GM23338 (cell line): Measurements from ENCODE around the gene H2BW1.

Source experiments
- CREB1 ChIP-seq: fragments of 250-450 bp; sonication (Bioruptor Pico); IDR thresholded peaks from 2 replicates; pipeline ENCODE4 v1.5.0; 2020; ENCODE audit warnings: low read depth, mild to moderate bottlenecking, moderate library complexity
- EZH2 ChIP-seq: fragments of 200-600 bp; sonication (generic); IDR thresholded peaks from one replicate; pipeline ENCODE4 v1.8.0; 2017; ENCODE audit warnings: antibody characterized with exemption, mild to moderate bottlenecking, low read depth; ENCODE audit not compliant: unreplicated experiment
- EZH2phosphoT487 ChIP-seq: fragments of 200-600 bp; sonication (generic); IDR thresholded peaks from one replicate; pipeline ENCODE4 v1.8.1; 2018; ENCODE audit warnings: antibody characterized with exemption; ENCODE audit not compliant: unreplicated experiment
- JUNB ChIP-seq: IDR thresholded peaks from one replicate; pipeline ENCODE4 v1.6.1; 2016; ENCODE audit warnings: antibody characterized with exemption; ENCODE audit not compliant: unreplicated experiment
- NANOG ChIP-seq: IDR thresholded peaks from 2 replicates; pipeline ENCODE4 v1.6.1; 2016; ENCODE audit warnings: antibody characterized with exemption, borderline replicate concordance
- POLR2AphosphoS5 ChIP-seq: IDR thresholded peaks from 2 replicates; pipeline ENCODE4 v1.6.1; 2016; ENCODE audit warnings: antibody characterized with exemption, low read depth
- STAT1 ChIP-seq: IDR thresholded peaks from one replicate; pipeline ENCODE4 v1.6.1; 2016; ENCODE audit warnings: antibody characterized with exemption; ENCODE audit not compliant: unreplicated experiment
- ZNF114 ChIP-seq: fragments of 250-450 bp; sonication (Bioruptor Pico); IDR thresholded peaks from 2 replicates; pipeline ENCODE4 v1.5.0; 2020; ENCODE audit warnings: mild to moderate bottlenecking, moderate library complexity
- ZNF331 ChIP-seq: fragments of 250-450 bp; sonication (Bioruptor Pico); IDR thresholded peaks from 2 replicates; pipeline ENCODE4 v1.5.0; 2020; ENCODE audit warnings: low read depth, mild to moderate bottlenecking, moderate library complexity
- TF ChIP-seq, protein P1 (sequence below), 2 experiments: fragments of 200-600 bp in 1 of 2; sonication (generic) in 1 of 2; conservative IDR thresholded peaks; 2 replicates each; pipeline versions ENCODE4 v1.5.1 to v1.6.1; 2016 to 2017; ENCODE audit warnings: antibody characterized with exemption in 2 of 2, low read depth in 2 of 2, mild to moderate bottlenecking in 2 of 2, moderate library complexity in 1 of 2
- TF ChIP-seq, protein P2 (sequence below): IDR thresholded peaks from one replicate; pipeline ENCODE4 v1.6.1; 2018; ENCODE audit warnings: antibody characterized with exemption; ENCODE audit not compliant: unreplicated experiment
- TF ChIP-seq, protein P3 (sequence below): IDR thresholded peaks from 2 replicates; pipeline ENCODE4 v1.6.1; 2016; ENCODE audit warnings: antibody characterized with exemption
- TF ChIP-seq, protein P4 (sequence below): fragments of 250-450 bp; sonication (Bioruptor Pico); IDR thresholded peaks from 2 replicates; pipeline ENCODE4 v1.5.0; 2020; ENCODE audit warnings: mild to moderate bottlenecking, moderate library complexity

DNA sequence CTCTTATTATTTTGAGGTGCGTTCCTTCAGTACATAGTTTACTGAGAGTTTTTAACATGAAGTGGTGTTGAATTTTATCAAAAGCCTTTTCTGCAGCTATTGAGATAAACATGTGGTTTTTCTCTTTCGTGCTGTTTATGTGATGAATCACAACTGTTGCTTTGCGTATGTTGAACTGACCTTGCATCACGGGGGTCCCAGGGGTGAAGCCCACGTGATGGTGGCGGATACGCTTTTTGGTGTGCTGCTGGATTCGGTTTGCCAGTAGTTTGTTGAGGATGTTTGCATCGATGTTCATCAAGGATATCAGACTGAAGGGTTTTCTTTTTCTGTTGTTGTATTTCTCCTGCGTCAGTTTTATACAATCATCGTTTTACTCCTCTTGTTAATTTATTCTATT is 4.6 kb upstream of the H2BW1 start:
- TF ChIP-seq EZH2 (no peak), POLR2AphosphoS5 (no peak), EZH2phosphoT487 (no peak), JUNB (no peak), ZNF114 (no peak), CREB1 (CRISPR knock-in tag) (no peak), ZNF331 (no peak), STAT1 (no peak), NANOG (no peak)
- TF ChIP-seq, protein P1, sequence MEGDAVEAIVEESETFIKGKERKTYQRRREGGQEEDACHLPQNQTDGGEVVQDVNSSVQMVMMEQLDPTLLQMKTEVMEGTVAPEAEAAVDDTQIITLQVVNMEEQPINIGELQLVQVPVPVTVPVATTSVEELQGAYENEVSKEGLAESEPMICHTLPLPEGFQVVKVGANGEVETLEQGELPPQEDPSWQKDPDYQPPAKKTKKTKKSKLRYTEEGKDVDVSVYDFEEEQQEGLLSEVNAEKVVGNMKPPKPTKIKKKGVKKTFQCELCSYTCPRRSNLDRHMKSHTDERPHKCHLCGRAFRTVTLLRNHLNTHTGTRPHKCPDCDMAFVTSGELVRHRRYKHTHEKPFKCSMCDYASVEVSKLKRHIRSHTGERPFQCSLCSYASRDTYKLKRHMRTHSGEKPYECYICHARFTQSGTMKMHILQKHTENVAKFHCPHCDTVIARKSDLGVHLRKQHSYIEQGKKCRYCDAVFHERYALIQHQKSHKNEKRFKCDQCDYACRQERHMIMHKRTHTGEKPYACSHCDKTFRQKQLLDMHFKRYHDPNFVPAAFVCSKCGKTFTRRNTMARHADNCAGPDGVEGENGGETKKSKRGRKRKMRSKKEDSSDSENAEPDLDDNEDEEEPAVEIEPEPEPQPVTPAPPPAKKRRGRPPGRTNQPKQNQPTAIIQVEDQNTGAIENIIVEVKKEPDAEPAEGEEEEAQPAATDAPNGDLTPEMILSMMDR (conservative IDR thresholded peaks at IDR 0.05; ENCODE audit: low read depth in 2 of 2): no peak
- TF ChIP-seq, protein P2, sequence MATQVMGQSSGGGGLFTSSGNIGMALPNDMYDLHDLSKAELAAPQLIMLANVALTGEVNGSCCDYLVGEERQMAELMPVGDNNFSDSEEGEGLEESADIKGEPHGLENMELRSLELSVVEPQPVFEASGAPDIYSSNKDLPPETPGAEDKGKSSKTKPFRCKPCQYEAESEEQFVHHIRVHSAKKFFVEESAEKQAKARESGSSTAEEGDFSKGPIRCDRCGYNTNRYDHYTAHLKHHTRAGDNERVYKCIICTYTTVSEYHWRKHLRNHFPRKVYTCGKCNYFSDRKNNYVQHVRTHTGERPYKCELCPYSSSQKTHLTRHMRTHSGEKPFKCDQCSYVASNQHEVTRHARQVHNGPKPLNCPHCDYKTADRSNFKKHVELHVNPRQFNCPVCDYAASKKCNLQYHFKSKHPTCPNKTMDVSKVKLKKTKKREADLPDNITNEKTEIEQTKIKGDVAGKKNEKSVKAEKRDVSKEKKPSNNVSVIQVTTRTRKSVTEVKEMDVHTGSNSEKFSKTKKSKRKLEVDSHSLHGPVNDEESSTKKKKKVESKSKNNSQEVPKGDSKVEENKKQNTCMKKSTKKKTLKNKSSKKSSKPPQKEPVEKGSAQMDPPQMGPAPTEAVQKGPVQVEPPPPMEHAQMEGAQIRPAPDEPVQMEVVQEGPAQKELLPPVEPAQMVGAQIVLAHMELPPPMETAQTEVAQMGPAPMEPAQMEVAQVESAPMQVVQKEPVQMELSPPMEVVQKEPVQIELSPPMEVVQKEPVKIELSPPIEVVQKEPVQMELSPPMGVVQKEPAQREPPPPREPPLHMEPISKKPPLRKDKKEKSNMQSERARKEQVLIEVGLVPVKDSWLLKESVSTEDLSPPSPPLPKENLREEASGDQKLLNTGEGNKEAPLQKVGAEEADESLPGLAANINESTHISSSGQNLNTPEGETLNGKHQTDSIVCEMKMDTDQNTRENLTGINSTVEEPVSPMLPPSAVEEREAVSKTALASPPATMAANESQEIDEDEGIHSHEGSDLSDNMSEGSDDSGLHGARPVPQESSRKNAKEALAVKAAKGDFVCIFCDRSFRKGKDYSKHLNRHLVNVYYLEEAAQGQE: no peak
- TF ChIP-seq, protein P3, sequence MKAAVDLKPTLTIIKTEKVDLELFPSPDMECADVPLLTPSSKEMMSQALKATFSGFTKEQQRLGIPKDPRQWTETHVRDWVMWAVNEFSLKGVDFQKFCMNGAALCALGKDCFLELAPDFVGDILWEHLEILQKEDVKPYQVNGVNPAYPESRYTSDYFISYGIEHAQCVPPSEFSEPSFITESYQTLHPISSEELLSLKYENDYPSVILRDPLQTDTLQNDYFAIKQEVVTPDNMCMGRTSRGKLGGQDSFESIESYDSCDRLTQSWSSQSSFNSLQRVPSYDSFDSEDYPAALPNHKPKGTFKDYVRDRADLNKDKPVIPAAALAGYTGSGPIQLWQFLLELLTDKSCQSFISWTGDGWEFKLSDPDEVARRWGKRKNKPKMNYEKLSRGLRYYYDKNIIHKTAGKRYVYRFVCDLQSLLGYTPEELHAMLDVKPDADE: no peak
- TF ChIP-seq, protein P4, sequence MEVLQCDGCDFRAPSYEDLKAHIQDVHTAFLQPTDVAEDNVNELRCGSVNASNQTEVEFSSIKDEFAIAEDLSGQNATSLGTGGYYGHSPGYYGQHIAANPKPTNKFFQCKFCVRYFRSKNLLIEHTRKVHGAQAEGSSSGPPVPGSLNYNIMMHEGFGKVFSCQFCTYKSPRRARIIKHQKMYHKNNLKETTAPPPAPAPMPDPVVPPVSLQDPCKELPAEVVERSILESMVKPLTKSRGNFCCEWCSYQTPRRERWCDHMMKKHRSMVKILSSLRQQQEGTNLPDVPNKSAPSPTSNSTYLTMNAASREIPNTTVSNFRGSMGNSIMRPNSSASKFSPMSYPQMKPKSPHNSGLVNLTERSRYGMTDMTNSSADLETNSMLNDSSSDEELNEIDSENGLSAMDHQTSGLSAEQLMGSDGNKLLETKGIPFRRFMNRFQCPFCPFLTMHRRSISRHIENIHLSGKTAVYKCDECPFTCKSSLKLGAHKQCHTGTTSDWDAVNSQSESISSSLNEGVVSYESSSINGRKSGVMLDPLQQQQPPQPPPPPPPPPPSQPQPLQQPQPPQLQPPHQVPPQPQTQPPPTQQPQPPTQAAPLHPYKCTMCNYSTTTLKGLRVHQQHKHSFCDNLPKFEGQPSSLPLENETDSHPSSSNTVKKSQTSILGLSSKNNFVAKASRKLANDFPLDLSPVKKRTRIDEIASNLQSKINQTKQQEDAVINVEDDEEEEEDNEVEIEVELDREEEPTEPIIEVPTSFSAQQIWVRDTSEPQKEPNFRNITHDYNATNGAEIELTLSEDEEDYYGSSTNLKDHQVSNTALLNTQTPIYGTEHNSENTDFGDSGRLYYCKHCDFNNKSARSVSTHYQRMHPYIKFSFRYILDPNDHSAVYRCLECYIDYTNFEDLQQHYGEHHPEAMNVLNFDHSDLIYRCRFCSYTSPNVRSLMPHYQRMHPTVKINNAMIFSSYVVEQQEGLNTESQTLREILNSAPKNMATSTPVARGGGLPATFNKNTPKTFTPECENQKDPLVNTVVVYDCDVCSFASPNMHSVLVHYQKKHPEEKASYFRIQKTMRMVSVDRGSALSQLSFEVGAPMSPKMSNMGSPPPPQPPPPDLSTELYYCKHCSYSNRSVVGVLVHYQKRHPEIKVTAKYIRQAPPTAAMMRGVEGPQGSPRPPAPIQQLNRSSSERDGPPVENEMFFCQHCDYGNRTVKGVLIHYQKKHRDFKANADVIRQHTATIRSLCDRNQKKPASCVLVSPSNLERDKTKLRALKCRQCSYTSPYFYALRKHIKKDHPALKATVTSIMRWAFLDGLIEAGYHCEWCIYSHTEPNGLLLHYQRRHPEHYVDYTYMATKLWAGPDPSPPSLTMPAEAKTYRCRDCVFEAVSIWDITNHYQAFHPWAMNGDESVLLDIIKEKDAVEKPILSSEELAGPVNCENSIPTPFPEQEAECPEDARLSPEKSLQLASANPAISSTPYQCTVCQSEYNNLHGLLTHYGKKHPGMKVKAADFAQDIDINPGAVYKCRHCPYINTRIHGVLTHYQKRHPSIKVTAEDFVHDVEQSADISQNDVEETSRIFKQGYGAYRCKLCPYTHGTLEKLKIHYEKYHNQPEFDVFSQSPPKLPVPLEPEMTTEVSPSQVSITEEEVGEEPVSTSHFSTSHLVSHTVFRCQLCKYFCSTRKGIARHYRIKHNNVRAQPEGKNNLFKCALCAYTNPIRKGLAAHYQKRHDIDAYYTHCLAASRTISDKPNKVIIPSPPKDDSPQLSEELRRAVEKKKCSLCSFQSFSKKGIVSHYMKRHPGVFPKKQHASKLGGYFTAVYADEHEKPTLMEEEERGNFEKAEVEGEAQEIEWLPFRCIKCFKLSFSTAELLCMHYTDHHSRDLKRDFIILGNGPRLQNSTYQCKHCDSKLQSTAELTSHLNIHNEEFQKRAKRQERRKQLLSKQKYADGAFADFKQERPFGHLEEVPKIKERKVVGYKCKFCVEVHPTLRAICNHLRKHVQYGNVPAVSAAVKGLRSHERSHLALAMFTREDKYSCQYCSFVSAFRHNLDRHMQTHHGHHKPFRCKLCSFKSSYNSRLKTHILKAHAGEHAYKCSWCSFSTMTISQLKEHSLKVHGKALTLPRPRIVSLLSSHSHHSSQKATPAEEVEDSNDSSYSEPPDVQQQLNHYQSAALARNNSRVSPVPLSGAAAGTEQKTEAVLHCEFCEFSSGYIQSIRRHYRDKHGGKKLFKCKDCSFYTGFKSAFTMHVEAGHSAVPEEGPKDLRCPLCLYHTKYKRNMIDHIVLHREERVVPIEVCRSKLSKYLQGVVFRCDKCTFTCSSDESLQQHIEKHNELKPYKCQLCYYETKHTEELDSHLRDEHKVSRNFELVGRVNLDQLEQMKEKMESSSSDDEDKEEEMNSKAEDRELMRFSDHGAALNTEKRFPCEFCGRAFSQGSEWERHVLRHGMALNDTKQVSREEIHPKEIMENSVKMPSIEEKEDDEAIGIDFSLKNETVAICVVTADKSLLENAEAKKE (CRISPR knock-in tag): no peak
